Skin of body (tissue), 3 donors: ENCODE results near the gene EFTUD2. TPM values are rescaled to one million over a fixed set of nuclear protein-coding genes. Genes with fewer than 3 reads are reported as not detected.
"Not testable (repeated sequence)": the region's sequence is repeated elsewhere in the genome, so short reads cannot be mapped to it uniquely, and the experiment has no call there.

Source experiments
- DNase-seq: peaks from one replicate; lab custom pipeline; 2025; lab: John Stamatoyannopoulos, UW
- small RNA-seq: library from RNA; depleted of rRNA; stranded (forward); fragments of <200 nt; gene quantifications from one replicate; pipeline ENCODE3, GENCODE V24; 2014; ENCODE audit warnings: low replicate concordance
- total RNA-seq: library from RNA; depleted of rRNA; stranded (reverse); fragments of >200 nt; gene quantifications from one replicate; pipeline ENCODE4 v1.2.3, GENCODE V29; 2014

Gene EFTUD2
- total RNA-seq, 1 donor from 2014 or later, result 68.9 TPM

- DNase-seq, result not testable (repeated sequence)
Observed at GRCh38 chr17:44808656-44809388, 90.4 kb downstream of the EFTUD2 start.

DNA sequence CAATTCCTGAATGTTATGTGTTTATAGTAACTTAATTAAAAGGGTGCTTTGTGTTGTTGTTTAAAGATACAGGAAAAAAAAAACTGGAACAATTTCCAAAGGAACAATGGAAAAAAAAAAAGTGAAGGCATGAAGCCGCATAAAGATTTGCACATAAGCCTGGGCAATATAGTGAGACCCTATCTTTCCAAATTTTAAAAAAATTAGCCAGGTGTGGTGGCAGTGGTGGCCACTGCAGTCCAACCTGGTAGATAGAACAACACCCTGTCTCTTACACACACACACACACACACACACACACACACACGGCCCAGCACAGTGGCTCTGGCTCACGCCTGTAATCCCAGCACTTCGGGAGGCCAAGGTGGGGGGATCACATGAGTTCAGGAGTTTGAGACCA, 91.1 kb downstream of the EFTUD2 start:
- no peak for DNase-seq

DNA sequence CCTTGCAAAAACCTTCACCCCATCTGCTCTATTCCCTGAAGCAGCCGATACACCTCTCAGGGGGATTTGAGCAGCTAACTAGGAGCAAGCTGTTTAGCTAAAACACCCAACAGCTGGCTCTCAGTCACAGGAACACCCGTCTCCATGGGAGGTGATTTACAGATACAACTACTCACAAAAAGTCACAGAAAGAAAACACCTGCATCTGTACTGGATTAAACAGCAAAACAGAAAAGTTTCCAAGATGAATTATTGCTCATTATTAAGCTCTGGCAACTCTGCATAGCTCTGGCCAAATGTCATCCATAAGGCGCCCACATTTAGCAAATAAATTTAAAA, 91.5 kb downstream of the EFTUD2 start:
- peak; percentile 75 for DNase-seq

GRCh38 chr17:44807093-44807816, 92.0 kb downstream of the EFTUD2 start:
- DNase-seq, result no peak

- peak; percentile 43 for DNase-seq
Observed at GRCh38 chr17:44804302-44805089, 94.7 kb downstream of the EFTUD2 start.

- no peak for DNase-seq
Observed at GRCh38 chr17:44801880-44802279, 97.4 kb downstream of the EFTUD2 start.

Small RNA genes lying within 50 kb of the gene (small RNA-seq; reads per million reads assigned to genes)
- gene CCDC103 (not detected), gene MIR6783 (0.09 reads per million), gene RN7SL405P (not detected)

Other genes with a start within 250 kb of the EFTUD2 start
- gene MEIOC, start 243.0 kb downstream of the EFTUD2 start, total RNA-seq, result 0.10 TPM
- gene CCDC43, start 209.7 kb downstream of the EFTUD2 start, total RNA-seq, result 20.3 TPM
- 3.9 TPM for gene DBF4B, start 190.8 kb downstream of the EFTUD2 start, total RNA-seq
- gene ADAM11, start 140.5 kb downstream of the EFTUD2 start, total RNA-seq, result 0.89 TPM
- gene GJC1, start 69.2 kb downstream of the EFTUD2 start, total RNA-seq, result 19.9 TPM
- 1.2 TPM for gene HIGD1B, start 51.6 kb downstream of the EFTUD2 start, total RNA-seq
- gene GFAP, start 16.1 kb upstream of the EFTUD2 start, total RNA-seq, result 0.69 TPM
- 2.8 TPM for gene KIF18B, start 48.3 kb upstream of the EFTUD2 start, total RNA-seq
- 0.20 TPM for gene C1QL1, start 68.9 kb upstream of the EFTUD2 start, total RNA-seq
- 25.6 TPM for gene DCAKD, start 152.2 kb upstream of the EFTUD2 start, total RNA-seq
- gene NMT1, start 161.9 kb upstream of the EFTUD2 start, total RNA-seq, result 46.4 TPM
- gene PLCD3, start 233.1 kb upstream of the EFTUD2 start, total RNA-seq, result 14.1 TPM
- gene ACBD4, start 236.2 kb upstream of the EFTUD2 start, total RNA-seq, result 4.6 TPM
- gene HEXIM1, start 249.0 kb upstream of the EFTUD2 start, total RNA-seq, result 21.8 TPM